Natural killer cell treated with Interleukin-12 subunit alpha and Interleukin-12 subunit beta and Interleukin-15 and Interleukin-18, amount 100 ng/mL, for 72 hours (primary cell): Measurements from ENCODE around the gene RPL29. TPM values are rescaled to one million over a fixed set of nuclear protein-coding genes. Genes with fewer than 3 reads are reported as not detected.

Source experiments
- ATAC-seq, 2 donors: fragments of 150-1000 bp; cut with Tn5 transposase in 1 of 2; sonication (Bioruptor Pico), chemical (Tn5 transposase) in 1 of 2; 2 replicates each; pipeline ENCODE4 v1.10.0; 2021
- DNase-seq: peaks from one replicate; pipeline ENCODE4 v3.0.0; 2022; ENCODE audit warnings: low spot score
- H3K27ac Mint-ChIP-seq, 2 donors: 1 replicate in 1 of 2; 2 replicates in 1 of 2; pipeline ENCODE4 v1.8.0; 2022; ENCODE audit warnings: mixed read lengths in 2 of 2, mild to moderate bottlenecking in 1 of 2, moderate library complexity in 1 of 2
- H3K27me3 Mint-ChIP-seq, 2 donors: 1 replicate in 1 of 2; 2 replicates in 1 of 2; pipeline ENCODE4 v1.8.0; 2022; ENCODE audit warnings: mixed read lengths in 2 of 2
- H3K36me3 Mint-ChIP-seq: one replicate; pipeline ENCODE4 v1.8.0; 2022; ENCODE audit warnings: mixed read lengths
- H3K4me1 Mint-ChIP-seq, 2 donors: 1 replicate in 1 of 2; 2 replicates in 1 of 2; pipeline ENCODE4 v1.8.0; 2022; ENCODE audit warnings: low read depth in 2 of 2, mixed read lengths in 2 of 2, mild to moderate bottlenecking in 1 of 2
- H3K4me3 Mint-ChIP-seq: one replicate; pipeline ENCODE4 v1.8.0; 2022; ENCODE audit warnings: mixed read lengths
- H3K9me3 Mint-ChIP-seq: 2 replicates; pipeline ENCODE4 v1.8.0; 2022; ENCODE audit warnings: mixed read lengths
- total RNA-seq, 2 donors: library from RNA; stranded (reverse); gene quantifications; one replicate each; pipeline ENCODE4 v1.2.3, GENCODE V29; 2022

The RPL29 gene
- total RNA-seq, 2 donors from 2014 or later: 598 to 910 TPM

- Mint-ChIP-seq H3K27ac (peak overlapping the region; percentile 47 to 50), H3K27me3 (peaks cover 0 to 8% of the 10 kb centered on the region in 2 donors), H3K36me3 (no peaks in the 10 kb centered on the region), H3K9me3 (no peaks in the 10 kb centered on the region), H3K4me1 (peaks cover 8 to 11% of the 10 kb centered on the region in 2 donors), H3K4me3 (peak overlapping the region; percentile 79)
- DNase-seq: no peak
- no peak for ATAC-seq
Measured at GRCh38 chr3:51966486-51966885, 29.2 kb downstream of the RPL29 start.

- Mint-ChIP-seq H3K4me1 (peaks cover 8 to 11% of the 10 kb centered on the region in 2 donors), H3K27ac (peak overlapping the region in 1 of 2 donors; percentile 50), H3K4me3 (peak overlapping the region; percentile 79), H3K36me3 (no peaks in the 10 kb centered on the region), H3K27me3 (peaks cover 0 to 8% of the 10 kb centered on the region in 2 donors), H3K9me3 (no peaks in the 10 kb centered on the region)
- DNase-seq: no peak
- no peak for ATAC-seq
Measured at GRCh38 chr3:51966016-51966415, 29.7 kb downstream of the RPL29 start.

DNA sequence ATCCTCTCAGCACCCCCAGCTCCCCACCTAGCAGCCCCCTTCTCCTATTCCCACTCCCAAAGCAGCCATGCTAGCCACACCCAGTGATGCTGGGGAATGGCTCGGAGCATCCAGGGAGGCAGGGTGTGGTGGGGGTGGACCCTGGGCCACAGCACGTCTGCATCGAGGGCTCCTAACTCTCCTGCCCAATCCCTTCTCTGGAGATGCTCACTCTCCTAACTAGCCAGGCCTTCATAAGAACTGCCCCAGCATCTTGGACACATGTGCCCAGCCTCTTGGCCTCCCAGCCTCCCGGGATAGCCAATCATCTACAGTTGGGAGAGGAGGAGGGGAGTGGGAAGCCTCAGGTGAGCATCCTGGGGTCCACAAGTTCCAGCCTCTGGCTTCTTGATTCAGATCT, 31.2 kb downstream of the RPL29 start:
- H3K27ac Mint-ChIP-seq: no peak overlapping the region
- no peak overlapping the region for H3K4me3 Mint-ChIP-seq
- H3K4me1 Mint-ChIP-seq: peaks cover 8 to 11% of the 10 kb centered on the region in 2 donors
- no peaks in the 10 kb centered on the region for H3K9me3 Mint-ChIP-seq
- DNase-seq: no peak
- ATAC-seq: no peak
- no peaks in the 10 kb centered on the region for H3K36me3 Mint-ChIP-seq
- peaks cover 0 to 8% of the 10 kb centered on the region in 2 donors for H3K27me3 Mint-ChIP-seq

DNA sequence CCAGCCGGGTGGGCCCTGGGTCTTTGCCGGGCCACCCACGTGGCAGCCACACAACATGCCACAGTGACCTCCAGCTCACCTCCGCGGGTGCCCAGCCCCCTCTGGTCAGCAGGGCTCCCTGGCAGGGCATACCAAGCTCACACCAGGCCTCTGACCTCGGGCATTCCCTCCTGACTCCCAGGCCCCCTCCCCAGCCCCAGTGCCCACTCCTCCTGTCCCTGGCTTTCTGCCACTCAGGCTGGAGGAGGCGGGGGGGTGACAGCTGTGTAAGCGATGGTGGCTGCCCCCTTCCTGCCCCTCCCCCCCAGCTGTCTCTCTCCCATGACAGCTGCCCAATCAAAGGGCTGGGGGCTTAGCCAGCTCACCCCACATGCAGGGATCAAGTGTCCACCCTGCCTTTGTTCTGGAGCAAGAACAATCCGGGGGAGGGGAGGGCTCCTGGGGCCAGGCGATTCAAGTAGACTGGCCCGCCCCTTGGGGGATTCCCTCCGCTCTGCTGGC, 31.7 kb downstream of the RPL29 start:
- no peaks in the 10 kb centered on the region for H3K9me3 Mint-ChIP-seq
- peaks cover 0 to 8% of the 10 kb centered on the region in 2 donors for H3K27me3 Mint-ChIP-seq
- no peaks in the 10 kb centered on the region for H3K36me3 Mint-ChIP-seq
- no peak overlapping the region for H3K27ac Mint-ChIP-seq
- ATAC-seq (no peak), DNase-seq (no peak)
- no peak overlapping the region for H3K4me3 Mint-ChIP-seq
- H3K4me1 Mint-ChIP-seq: peaks cover 8 to 11% of the 10 kb centered on the region in 2 donors

DNA sequence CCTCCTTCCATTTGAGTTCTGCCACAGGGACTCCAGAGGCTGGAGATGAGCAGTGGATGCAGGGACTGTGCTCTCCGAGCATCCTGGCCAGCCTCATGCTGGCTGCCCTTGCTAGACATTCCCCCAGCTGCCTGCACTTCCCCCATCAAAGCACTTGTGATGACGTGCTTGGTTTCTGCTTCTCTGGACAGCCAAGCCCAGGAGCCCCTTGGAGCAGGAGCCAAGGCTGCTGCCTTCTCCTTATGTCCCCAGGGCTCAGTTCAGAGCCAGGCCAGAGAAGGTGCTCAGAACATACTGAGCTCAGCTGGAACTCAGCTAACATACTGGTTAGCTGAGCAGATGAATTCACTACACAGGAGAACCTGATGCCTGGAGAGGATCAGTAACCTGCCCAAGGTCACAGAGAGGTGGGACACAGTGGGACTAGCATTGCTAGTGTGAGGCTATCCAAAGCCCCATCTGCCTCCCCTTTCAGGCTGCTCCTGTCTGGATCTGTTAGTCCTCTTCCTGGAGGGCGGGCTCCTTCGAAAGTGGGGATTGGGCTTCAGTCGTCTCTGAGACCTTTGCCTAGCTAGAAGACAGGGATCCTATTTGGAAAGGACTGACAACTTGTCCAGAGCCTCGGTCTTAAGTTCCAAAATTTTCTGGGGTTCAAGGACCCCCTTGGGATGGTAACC, 32.7 kb downstream of the RPL29 start:
- Mint-ChIP-seq H3K36me3 (no peaks in the 10 kb centered on the region), H3K27me3 (peaks cover 0 to 12% of the 10 kb centered on the region in 2 donors), H3K4me1 (peaks cover 8 to 11% of the 10 kb centered on the region in 2 donors), H3K9me3 (no peaks in the 10 kb centered on the region), H3K4me3 (no peak overlapping the region), H3K27ac (no peak overlapping the region)
- ATAC-seq: no peak
- DNase-seq: no peak

DNA sequence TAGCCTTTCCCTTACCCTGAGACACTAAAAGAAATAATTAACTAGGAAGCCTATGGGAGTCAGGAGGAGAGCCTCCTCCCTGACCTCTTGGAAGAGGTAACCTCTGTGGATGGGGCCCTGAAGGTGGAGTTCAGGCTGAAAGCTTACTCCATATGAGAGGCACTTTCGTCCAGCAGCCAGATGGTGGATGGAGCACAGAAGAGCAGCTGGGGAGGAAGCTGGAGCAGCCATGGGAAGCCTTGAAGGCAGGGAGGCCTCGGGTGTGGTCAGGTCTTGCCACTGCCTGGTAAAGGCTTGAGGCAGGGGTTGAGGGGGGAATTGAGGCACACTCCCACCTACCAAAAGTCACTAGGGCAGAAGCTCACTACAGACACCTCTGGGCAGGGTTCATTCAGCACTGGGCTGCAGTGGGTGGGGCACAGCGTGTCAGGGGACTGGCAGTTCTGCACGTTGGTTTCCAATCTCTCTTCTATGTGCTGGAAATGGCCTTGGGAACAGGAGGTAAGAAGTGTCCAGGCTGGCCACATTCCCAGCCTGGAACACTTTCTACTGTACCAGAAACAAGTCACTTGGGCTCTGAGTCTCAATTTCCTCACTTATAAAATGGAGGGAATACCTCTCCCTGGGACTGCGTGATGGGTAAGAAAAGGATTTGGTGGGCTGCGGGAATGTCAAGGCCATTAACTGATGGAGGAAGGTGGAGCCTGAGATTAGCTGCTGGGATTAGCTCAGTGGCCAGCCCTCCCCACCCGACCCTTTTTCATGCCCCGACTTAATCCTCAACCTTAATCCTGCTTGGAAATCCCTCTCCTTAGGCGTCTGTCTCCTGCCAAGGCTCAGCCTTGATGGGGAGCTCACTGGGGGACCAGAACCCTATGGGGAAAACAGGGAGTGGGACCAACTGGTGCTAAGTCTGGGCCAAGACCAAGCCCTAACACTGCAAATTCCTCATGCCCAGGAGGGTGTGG, 33.8 kb downstream of the RPL29 start:
- Mint-ChIP-seq H3K36me3 (no peaks in the 10 kb centered on the region), H3K9me3 (no peaks in the 10 kb centered on the region), H3K4me1 (peaks cover 5 to 11% of the 10 kb centered on the region in 2 donors), H3K27me3 (peaks cover 0 to 12% of the 10 kb centered on the region in 2 donors), H3K27ac (no peak overlapping the region), H3K4me3 (no peak overlapping the region)
- ATAC-seq (no peak), DNase-seq (no peak)

DNA sequence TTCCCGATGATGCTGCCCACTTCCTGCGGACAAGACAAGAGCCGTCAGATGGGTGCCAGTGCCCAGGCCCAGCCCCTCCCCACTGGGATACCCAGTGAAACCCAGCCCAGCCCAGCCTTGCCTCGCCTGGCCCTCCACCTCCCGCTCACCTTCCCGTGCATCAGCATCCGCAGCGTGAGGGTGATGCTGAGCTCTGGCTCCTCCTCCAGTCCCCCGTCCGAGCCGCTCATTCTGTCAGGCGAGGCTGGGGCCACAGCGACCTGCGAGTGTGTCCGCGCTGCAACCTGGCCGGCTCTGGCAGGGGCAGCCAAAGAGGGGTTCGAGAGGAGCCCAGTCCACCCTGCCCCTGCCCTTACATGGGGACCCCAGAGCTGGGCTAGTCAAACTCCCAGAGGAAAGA, 34.7 kb downstream of the RPL29 start:
- Mint-ChIP-seq H3K36me3 (no peaks in the 10 kb centered on the region), H3K4me1 (peaks cover 7 to 11% of the 10 kb centered on the region in 2 donors), H3K9me3 (no peaks in the 10 kb centered on the region), H3K4me3 (no peak overlapping the region), H3K27ac (no peak overlapping the region), H3K27me3 (peaks cover 0 to 12% of the 10 kb centered on the region in 2 donors)
- DNase-seq (no peak), ATAC-seq (no peak)

DNA sequence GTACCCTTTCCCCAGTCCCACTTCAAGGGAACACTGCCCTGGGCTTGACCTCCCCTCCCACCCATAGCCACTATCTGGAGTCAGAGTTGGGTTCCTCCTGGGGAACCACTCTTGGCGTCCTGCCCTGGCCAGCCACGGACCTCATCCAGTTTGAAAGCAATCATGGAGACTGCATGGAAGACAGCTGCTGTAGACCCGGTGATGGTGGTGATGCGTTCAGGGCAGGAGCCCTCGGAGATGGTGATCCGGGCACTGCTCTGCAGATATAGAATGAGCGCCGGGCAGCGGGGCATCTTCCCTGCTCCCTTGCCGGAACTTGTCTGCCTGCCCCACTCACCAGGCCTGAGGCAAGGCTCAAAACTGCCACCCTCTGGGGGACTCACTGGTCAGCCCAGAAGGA, 35.3 kb downstream of the RPL29 start:
- Mint-ChIP-seq H3K4me3 (no peak overlapping the region), H3K36me3 (no peaks in the 10 kb centered on the region), H3K9me3 (no peaks in the 10 kb centered on the region), H3K27ac (no peak overlapping the region), H3K27me3 (peaks cover 0 to 11% of the 10 kb centered on the region in 2 donors), H3K4me1 (peaks cover 6 to 7% of the 10 kb centered on the region in 2 donors)
- no peak for ATAC-seq
- DNase-seq: no peak

GRCh38 chr3:51959651-51960050, 36.0 kb downstream of the RPL29 start:
- ATAC-seq: no peak
- Mint-ChIP-seq H3K27ac (no peak overlapping the region), H3K36me3 (no peaks in the 10 kb centered on the region), H3K4me1 (peaks cover 0 to 6% of the 10 kb centered on the region in 2 donors), H3K9me3 (no peaks in the 10 kb centered on the region), H3K4me3 (no peak overlapping the region), H3K27me3 (peaks cover 4 to 9% of the 10 kb centered on the region in 2 donors)
- DNase-seq: no peak

DNA sequence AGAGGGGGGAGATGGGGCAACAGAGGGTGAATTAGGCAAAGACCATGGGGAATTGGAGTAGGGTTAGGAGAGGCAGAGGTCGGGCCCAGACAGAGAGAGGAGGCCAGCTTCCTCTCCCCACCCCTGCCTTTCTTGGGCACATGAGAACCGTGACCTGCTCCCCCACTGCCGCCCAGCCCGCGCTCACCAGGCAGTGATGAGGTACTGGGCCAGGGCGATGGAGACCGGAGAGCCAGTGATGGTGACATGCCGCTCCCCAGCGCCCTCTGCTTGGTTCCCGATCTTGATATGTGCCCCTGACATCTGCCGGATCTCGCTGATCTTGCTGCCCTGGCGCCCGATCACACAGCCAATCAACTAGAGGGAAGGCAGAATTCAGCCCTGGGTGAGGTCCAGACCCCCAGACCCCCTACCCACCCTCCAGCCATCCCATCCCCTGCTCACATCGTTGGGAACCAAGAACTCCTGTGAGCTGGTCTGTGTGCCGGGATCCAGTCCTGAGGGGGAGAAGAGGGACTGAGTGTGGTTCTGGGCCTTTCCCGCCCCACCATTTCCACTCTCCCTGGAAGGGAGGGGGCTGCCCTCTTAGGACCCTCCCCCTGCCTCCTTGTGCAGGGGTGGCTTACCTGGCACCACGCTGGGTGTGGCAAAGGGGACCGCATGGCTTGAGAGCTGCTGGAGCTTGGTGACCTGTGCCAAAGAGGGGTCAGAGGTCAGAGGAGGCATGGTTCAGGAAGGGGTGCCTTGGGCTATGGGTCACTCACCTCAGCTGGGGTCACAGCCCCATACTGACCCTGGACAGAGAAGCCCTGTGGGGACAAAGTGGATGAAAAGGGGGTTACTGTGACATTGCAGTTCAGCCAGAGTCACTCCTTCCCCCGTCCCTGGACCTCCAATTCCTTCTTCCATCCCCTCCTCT, 36.8 kb downstream of the RPL29 start:
- H3K4me1 Mint-ChIP-seq: peaks cover 0 to 4% of the 10 kb centered on the region in 2 donors
- H3K36me3 Mint-ChIP-seq: no peaks in the 10 kb centered on the region
- peaks cover 12 to 13% of the 10 kb centered on the region in 2 donors for H3K27me3 Mint-ChIP-seq
- no peak overlapping the region for H3K4me3 Mint-ChIP-seq
- ATAC-seq: no peak
- H3K9me3 Mint-ChIP-seq: no peaks in the 10 kb centered on the region
- no peak overlapping the region for H3K27ac Mint-ChIP-seq
- no peak for DNase-seq

DNA sequence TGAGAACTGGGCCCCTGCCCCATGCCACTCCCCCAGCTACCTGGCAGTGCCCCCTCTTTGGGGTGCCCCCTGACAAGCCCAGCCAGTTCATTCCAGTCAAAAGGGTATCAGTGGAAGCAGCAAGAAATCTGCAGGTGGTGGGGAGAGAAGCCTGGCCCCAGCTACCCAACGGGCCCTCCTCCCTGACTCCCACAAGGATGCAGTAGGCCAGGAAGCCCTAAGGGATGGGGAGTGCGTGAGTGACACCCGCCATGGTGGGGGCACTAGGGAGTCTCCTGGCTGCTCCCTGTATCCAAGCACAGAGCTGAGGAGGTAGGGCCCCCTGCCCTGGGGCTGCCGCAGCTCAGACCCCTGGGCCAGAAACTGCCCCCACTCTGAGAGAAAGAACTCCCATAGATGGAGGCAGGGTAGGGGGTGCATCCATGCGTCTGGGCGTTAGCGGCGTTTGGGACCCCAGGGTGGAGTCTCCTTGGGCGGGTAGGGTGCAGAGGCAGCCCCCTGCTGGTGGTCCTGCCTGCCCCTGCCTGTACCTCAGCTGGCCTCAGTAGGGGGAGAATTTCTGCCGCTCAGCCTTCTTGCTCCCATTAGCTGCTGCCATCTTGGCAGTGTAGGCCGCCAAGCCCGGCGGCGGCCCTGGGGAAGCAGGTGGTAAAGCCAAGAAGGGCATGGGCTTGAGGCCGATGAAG, 38.0 kb downstream of the RPL29 start:
- Mint-ChIP-seq H3K9me3 (no peaks in the 10 kb centered on the region), H3K4me1 (peaks cover 0 to 4% of the 10 kb centered on the region in 2 donors), H3K27ac (no peak overlapping the region), H3K36me3 (no peaks in the 10 kb centered on the region), H3K4me3 (no peak overlapping the region), H3K27me3 (peaks cover 22% of the 10 kb centered on the region in 2 donors)
- DNase-seq (no peak), ATAC-seq (no peak)

DNA sequence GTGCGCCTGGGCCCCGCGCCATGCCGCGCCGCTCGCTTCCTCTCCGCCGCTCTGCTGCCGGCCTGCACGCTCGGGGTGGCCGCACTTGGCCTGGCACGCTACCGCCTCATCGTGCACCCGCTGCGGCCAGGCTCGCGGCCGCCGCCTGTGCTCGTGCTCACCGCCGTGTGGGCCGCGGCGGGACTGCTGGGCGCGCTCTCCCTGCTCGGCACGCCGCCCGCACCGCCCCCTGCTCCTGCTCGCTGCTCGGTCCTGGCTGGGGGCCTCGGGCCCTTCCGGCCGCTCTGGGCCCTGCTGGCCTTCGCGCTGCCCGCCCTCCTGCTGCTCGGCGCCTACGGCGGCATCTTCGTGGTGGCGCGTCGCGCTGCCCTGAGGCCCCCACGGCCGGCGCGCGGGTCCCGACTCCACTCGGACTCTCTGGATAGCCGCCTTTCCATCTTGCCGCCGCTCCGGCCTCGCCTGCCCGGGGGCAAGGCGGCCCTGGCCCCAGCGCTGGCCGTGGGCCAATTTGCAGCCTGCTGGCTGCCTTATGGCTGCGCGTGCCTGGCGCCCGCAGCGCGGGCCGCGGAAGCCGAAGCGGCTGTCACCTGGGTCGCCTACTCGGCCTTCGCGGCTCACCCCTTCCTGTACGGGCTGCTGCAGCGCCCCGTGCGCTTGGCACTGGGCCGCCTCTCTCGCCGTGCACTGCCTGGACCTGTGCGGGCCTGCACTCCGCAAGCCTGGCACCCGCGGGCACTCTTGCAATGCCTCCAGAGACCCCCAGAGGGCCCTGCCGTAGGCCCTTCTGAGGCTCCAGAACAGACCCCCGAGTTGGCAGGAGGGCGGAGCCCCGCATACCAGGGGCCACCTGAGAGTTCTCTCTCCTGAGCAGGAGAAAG, 39.6 kb downstream of the RPL29 start:
- no peak overlapping the region for H3K27ac Mint-ChIP-seq
- no peaks in the 10 kb centered on the region for H3K36me3 Mint-ChIP-seq
- H3K27me3 Mint-ChIP-seq: peaks cover 22 to 25% of the 10 kb centered on the region in 2 donors
- peaks cover 0 to 4% of the 10 kb centered on the region in 2 donors for H3K4me1 Mint-ChIP-seq
- ATAC-seq: peak; percentile 58 to 68
- H3K9me3 Mint-ChIP-seq: no peaks in the 10 kb centered on the region
- no peak for DNase-seq
- H3K4me3 Mint-ChIP-seq: no peak overlapping the region
